KOPT-K1 (cell line): ENCODE data around the gene S100A9.

Source experiments
- H3K27ac ChIP-seq: fragments of 200-600 bp; sonication (generic); 2 replicates; pipeline ENCODE4 v1.5.1; 2016; ENCODE audit warnings: antibody characterized with exemption, mild to moderate bottlenecking, low read depth, low read length; ENCODE audit not compliant: poor library complexity, severe bottlenecking
- H3K36me3 ChIP-seq: fragments of 200-600 bp; sonication (generic); 2 replicates; pipeline ENCODE4 v1.5.1; 2017; ENCODE audit warnings: antibody characterized with exemption, mild to moderate bottlenecking, low read length, moderate library complexity; ENCODE audit not compliant: insufficient read depth
- H3K9me3 ChIP-seq: fragments of 200-600 bp; sonication (generic); 2 replicates; pipeline ENCODE4 v1.5.1; 2017; ENCODE audit warnings: antibody characterized with exemption, low read length, mild to moderate bottlenecking; ENCODE audit not compliant: insufficient read depth, poor library complexity, severe bottlenecking

The S100A9 gene

GRCh38 chr1:153386500-153386901, 28.8 kb downstream of the S100A9 start:
- Histone ChIP-seq H3K27ac (no peak overlapping the region), H3K36me3 (no peaks in the 10 kb centered on the region), H3K9me3 (peaks cover 14% of the 10 kb centered on the region)

DNA sequence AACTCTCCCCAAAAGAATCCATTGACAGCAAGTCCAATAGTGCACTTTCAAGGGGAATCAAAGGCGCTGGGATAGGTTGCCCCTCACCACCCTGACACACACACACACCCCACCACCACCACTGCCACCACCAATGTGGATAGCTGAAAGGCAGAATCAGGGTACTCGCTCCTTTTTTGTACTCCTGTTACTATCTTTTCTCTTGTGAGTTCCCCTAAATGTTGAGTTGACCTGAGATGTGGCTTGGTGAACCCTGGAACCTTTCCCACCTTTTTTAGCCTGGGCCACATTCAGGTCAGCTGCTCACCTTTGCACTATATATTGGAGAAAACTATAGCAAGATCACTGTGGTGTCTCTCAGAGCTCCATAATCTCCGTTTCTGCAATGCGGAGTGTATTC, 29.3 kb downstream of the S100A9 start:
- peaks cover 9% of the 10 kb centered on the region for H3K9me3 ChIP-seq
- no peak overlapping the region for H3K27ac ChIP-seq
- no peaks in the 10 kb centered on the region for H3K36me3 ChIP-seq

DNA sequence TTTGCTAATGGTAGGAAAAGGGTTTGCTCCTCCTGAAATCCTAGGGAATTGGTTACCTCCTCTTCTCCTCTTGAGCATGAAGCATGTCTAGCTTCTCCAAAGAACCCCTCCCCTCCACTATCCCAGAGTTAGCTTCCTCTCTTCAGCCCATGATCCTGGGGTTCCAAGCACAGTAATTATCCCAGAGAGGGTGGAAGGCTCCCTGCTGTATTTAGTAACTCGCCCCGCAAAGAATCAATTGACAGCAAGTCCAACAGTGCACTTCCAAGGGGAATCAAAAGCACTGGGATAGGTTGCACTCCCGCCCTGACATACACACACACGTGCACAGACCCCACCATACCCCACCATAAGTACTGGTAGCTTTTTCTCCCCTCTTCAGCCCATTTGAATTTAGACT, 30.1 kb downstream of the S100A9 start:
- peaks cover 1% of the 10 kb centered on the region for H3K9me3 ChIP-seq

GRCh38 chr1:153389401-153389800, 31.7 kb downstream of the S100A9 start:
- Histone ChIP-seq H3K27ac (no peak overlapping the region), H3K9me3 (no peaks in the 10 kb centered on the region), H3K36me3 (no peaks in the 10 kb centered on the region)

More for the DNA sequence above, 30.1 kb downstream of the S100A9 start:
- Histone ChIP-seq H3K27ac (no peak overlapping the region), H3K36me3 (no peaks in the 10 kb centered on the region)

GRCh38 chr1:153389973-153390879, 32.6 kb downstream of the S100A9 start:
- Histone ChIP-seq H3K36me3 (no peaks in the 10 kb centered on the region), H3K9me3 (no peaks in the 10 kb centered on the region), H3K27ac (no peak overlapping the region)

- H3K27ac ChIP-seq: no peak within 1 kb of the TSS
- no peaks in the 10 kb centered on the region for H3K9me3 ChIP-seq
Observed at GRCh38 chr1:153390938-153391710, 33.5 kb downstream of the S100A9 start, which contains the start of gene S100A8. Gene S100A8 (minus strand): TSS chr1:153391073. CDS start chr1:153390535, 538 bp downstream.

GRCh38 chr1:153392258-153392657, 34.6 kb downstream of the S100A9 start:
- no peaks in the 10 kb centered on the region for H3K9me3 ChIP-seq
- H3K27ac ChIP-seq: no peak overlapping the region
- H3K36me3 ChIP-seq: no peaks in the 10 kb centered on the region

More at GRCh38 chr1:153390938-153391710, 33.5 kb downstream of the S100A9 start, which contains the start of gene S100A8:
- H3K36me3 ChIP-seq: no peaks in the 10 kb centered on the region

GRCh38 chr1:153392822-153393221, 35.2 kb downstream of the S100A9 start:
- Histone ChIP-seq H3K9me3 (no peaks in the 10 kb centered on the region), H3K27ac (no peak overlapping the region), H3K36me3 (no peaks in the 10 kb centered on the region)

DNA sequence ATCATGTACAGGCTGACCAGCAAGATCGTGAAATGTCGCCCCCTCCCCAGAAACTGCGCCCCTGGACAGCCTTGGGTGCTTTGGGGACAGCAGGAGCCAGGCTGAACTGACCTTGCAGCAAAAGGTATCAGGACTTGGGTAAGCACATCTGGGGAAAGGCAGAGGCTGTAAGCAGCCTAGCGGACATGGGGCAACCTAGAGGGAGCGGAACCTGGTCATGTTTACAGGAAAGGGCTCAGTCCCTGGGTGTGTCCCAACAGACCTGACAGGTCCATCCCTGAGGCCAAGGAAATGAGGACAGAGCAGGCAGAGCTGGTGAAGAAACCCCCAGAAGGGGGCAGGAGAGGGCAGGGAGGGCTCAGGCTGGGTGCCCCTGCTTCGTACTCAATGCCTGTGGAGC, 36.3 kb downstream of the S100A9 start:
- no peak overlapping the region for H3K27ac ChIP-seq
- no peaks in the 10 kb centered on the region for H3K36me3 ChIP-seq
- H3K9me3 ChIP-seq: no peaks in the 10 kb centered on the region

DNA sequence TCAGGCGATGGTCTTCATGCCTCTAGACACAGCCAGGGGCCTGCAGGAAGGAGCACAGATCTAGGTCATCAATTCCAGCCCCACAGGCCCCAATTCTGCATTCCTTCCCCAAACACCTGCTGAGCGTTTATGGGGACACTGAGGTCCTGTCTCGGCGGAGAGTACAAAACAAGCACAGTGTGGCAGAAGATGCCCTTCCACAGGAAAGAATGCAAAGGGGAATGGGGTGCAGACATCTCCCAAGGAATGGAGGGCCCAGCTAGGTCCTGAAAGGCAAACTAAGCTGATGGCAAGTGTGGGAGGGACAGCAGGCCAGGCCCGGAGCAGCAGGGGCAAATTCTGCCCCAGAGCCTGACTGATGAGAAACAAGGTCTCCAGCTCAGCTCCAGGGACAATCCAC, 36.7 kb downstream of the S100A9 start:
- Histone ChIP-seq H3K9me3 (no peaks in the 10 kb centered on the region), H3K27ac (no peak overlapping the region), H3K36me3 (no peaks in the 10 kb centered on the region)

- Histone ChIP-seq H3K27ac (no peak overlapping the region), H3K9me3 (no peaks in the 10 kb centered on the region), H3K36me3 (no peaks in the 10 kb centered on the region)
Observed at GRCh38 chr1:153395136-153395685, 37.6 kb downstream of the S100A9 start.

- no peak overlapping the region for H3K27ac ChIP-seq
- no peaks in the 10 kb centered on the region for H3K36me3 ChIP-seq
- H3K9me3 ChIP-seq: no peaks in the 10 kb centered on the region
Observed at GRCh38 chr1:153395776-153396175, 38.1 kb downstream of the S100A9 start.

GRCh38 chr1:153396461-153396860, 38.8 kb downstream of the S100A9 start:
- Histone ChIP-seq H3K27ac (no peak overlapping the region), H3K9me3 (no peaks in the 10 kb centered on the region), H3K36me3 (no peaks in the 10 kb centered on the region)

- H3K27ac ChIP-seq: no peak overlapping the region
- H3K36me3 ChIP-seq: no peaks in the 10 kb centered on the region
- no peaks in the 10 kb centered on the region for H3K9me3 ChIP-seq
Observed at GRCh38 chr1:153397051-153397923, 39.6 kb downstream of the S100A9 start.
